DOHH2 (cell line): ENCODE data around the gene VASP.

Experiments
- CTCF ChIP-seq: fragments of 200-600 bp; sonication (generic); IDR thresholded peaks from one replicate; pipeline ENCODE4 v1.5.1; 2014; ENCODE audit warnings: antibody characterized with exemption, mild to moderate bottlenecking, low read depth, low read length; ENCODE audit not compliant: poor library complexity, severe bottlenecking
- EZH2phosphoT487 ChIP-seq: fragments of 200-600 bp; sonication (generic); IDR thresholded peaks from 2 replicates; pipeline ENCODE4 v1.6.1; 2017; ENCODE audit warnings: borderline replicate concordance, mild to moderate bottlenecking, antibody characterized with exemption, low read length, moderate library complexity, mixed read lengths

- TF ChIP-seq CTCF (peak; percentile 97), EZH2phosphoT487 (no peak)
Observed at GRCh38 chr19:45523642-45524256, 16.5 kb downstream of the VASP start.
